Pons (tissue), 1 donor: ENCODE measurements around the gene ZNF415.
"Not testable (repeated sequence)": the region's sequence is repeated elsewhere in the genome, so short reads cannot be mapped to it uniquely, and the experiment has no call there.

Experiments
- DNase-seq: peaks from one replicate; pipeline ENCODE4 v3.0.0-alpha.2; 2016; ENCODE audit warnings: low spot score

ZNF415 gene

GRCh38 chr19:53132141-53132991 is at the start of gene ZNF415:
ZNF415 (minus strand) TSS chr19:53132910; CDS start chr19:53122676, 10,234 bp downstream.
- DNase-seq, result peak; percentile 63

DNA sequence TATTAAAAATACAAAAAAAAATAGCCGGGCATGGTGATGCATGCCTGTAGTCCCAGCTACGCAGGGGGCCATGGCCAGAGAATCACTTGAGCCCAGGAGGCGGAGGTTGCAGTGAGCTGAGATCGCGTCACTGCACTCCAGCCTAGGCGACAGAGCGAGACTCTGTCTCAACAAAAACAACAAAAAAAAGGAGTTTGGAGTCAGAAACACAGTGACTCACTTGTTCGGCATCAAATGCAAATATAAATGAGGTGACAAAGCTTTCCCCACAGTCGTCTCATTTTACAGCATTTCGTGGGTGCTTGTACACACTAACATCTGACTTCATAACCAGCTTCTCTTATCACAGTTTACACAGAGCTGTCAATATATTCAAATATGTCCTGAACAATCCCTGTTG is 49.5 kb upstream of the ZNF415 start:
- DNase-seq, result no peak

GRCh38 chr19:53177986-53178385 is 45.3 kb upstream of the ZNF415 start:
- DNase-seq, result no peak

DNA sequence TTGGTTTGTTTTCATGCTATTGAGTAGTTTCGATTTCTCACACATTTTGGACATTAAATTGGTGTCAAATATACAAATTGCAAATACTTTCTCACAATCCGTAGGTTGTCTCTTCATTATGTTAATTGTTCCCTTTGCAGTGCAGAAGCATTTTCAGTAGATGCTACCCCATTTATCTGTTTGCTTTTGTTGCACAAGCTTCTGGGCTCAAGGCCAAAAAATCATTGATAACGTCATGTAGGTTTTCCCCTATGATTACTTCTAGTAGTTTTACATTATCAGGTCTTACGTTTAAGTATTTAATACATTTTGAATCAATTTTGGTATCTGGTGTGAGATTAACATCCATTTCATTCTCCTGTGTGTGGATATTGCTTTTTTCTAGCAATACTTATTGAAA is 40.2 kb upstream of the ZNF415 start:
- DNase-seq, result no peak

- no peak for DNase-seq
These were observed 33.0 kb upstream of the ZNF415 start for GRCh38 chr19:53165691-53166091.

GRCh38 chr19:53161123-53161522 is 28.4 kb upstream of the ZNF415 start:
- no peak for DNase-seq

DNA sequence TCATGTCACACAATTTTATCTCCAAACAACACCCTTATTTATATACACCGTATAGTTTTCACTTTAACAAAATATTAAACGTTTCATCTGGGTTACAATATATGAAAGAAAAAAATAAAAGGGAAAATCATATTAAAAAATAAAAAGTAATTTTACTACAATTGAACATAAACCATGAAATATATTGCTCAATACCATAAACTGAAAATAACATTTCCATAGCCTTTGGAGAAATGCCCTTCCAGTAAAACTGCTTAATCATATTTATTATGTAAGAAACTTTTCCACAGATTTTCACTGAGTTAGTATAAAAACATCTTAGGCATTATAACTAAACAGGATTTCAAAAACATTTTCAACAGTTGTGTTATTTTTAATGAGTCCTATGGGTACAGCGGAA is 27.6 kb upstream of the ZNF415 start:
- DNase-seq, result no peak

GRCh38 chr19:53158119-53158656 is 25.5 kb upstream of the ZNF415 start:
- no peak for DNase-seq

DNA sequence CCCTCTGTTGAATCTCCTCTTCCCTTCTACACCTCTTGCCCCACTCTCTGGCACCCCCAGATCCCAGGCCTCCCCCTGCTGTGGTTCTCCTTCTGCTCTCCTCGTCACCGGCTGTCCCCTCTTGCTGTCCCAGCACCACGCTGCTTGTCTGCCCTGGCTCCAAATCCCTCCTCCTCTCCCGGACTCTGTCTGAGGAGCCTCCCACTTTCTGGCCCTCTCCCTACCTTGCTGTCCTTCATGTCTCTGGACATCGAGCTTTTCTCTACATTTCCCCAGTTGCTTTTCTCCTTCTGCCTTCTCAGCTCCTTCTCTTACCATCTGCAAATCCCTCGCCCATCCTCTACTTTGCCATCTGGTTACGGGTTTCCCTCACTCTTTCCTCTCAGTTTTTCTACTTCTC is 24.9 kb upstream of the ZNF415 start:
- no peak for DNase-seq

GRCh38 chr19:53156850-53157249 is 24.1 kb upstream of the ZNF415 start:
- DNase-seq, result no peak

DNA sequence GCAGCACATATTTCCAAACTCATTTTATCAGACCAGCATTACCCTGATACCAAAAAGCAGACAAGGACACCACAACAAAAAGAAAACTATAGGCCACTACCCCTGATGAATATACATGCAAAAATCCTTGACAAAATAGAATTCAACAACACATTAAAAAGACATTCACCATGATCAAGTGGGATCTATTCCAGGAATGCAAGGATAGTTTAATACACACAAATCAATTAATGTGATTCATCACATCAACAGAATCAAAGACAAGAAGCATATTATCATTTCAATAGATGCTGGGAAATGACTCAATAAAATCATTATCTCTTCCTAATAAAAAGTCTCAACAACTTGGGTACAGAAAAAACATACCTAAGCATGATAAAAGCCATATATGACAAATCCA is 14.9 kb upstream of the ZNF415 start:
- DNase-seq, result no peak

DNA sequence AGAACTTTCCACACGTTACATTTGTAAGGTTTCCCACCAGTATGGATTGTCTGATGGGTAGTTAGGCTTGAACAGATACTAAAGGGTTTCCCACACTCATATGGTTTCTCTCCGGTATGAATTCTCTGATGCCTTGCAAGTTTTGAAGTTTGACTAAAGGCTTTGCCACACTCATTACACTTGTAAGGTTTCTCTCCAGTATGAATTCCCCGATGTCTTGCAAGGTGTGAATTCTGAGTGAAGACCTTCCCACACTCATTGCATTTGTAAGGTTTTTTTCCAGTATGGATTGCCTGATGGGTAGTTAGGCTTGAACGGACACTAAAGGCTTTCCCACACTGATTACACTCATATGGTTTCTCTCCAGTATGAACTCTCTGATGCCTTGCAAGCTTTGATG is 7.6 kb upstream of the ZNF415 start:
- DNase-seq, result no peak

DNA sequence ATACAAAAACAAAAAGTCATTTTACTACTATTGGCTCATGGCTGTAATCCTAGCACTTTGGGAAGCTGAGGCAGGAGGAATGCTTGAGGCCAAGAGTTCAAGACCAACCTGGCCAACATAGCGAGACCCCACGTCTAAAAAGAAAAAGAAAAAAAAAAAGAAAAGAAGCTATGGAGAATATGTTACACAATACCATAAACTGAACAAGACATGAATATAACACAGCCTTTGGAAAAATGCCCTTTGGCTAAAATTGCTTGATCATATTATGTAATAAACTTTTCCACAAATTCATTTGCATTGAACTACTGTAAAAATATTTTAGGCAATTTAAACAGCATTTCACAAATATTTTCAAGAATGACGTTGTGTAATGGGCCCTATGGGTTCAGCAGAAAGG is 3.7 kb upstream of the ZNF415 start:
- no peak for DNase-seq

DNA sequence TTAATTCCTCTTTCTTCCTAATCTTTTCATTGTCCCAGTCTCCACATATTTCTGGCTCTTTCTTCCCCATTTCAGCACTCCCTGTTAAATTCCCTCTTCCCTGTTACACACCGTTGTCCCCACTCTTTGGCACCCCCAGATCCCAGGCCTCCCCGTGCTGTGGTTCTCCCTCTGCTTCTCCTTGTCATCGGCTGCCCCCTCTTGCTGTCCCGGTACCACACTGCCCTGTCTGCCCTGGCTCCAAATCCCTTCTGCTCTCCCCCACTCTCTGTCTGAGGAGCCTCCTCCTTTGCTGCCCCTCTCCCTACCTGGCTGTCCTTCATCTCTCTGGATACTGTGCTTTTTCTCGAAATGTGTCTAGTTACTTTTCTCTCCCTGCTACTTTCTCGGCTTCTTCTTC is 983 bp downstream of the ZNF415 start:
- DNase-seq, result no peak

DNA sequence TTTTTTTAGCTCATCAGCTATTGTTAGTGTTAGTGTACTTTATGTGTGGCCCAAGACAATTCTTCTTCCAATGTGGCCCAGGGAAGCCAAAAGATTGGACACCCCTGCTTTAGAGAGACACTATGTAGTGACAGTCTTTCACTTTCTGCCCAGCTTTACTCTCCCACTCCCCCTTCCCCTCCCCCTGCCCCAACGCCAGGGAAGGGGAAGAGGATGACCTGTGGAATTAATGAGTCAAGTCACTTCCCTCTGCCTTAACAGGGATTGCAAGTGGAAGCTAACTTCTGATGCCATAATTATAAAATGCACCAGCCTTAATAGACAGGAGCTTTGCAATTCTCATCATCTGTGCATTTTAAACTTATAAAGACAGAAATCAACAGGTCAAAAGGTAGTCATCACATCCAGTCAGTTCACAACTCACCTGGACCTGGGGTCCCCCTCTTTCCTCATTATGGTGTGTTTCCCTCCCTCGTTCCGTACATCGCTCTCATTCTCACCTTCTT is 1.6 kb downstream of the ZNF415 start:
- no peak for DNase-seq

- peak; percentile 51 for DNase-seq
These were observed 2.2 kb downstream of the ZNF415 start for GRCh38 chr19:53130506-53130905.

DNA sequence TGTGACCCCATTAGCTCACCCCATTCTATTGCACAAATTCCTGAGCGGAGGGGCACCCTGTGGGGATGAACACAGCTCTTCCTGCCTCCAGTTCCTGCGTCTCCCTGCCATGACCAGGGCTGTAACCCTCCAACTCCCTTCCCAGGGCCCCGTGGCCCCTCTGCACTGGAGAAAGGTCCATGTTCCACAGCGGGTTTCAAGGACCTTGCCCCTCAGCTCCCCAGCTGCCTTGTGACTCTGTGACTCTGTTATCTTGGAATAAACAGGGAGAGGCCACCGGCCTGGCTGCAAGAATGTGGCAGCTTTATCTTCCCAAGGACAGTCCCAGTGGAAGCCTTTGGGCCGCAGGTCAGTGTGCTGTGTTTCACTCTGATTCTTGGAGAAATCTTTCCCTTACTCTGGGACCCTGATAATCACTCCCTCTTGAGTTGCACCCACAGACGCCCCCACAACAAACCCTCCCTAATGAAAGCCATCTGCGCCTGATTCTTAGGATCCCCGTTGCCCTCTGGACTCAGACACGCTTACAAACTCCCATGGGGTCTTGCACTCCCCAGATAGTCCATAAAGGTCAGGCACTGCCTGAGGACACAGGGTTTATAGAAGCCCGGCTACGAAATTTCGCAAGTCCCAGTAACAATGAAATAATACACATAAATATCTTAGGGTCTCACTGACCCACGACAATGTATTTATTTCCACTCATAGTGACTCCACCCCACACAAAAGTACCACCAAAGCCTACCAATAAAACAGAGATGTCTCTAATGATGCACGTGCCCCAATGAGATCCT is 5.8 kb downstream of the ZNF415 start:
- not testable (repeated sequence) for DNase-seq

DNA sequence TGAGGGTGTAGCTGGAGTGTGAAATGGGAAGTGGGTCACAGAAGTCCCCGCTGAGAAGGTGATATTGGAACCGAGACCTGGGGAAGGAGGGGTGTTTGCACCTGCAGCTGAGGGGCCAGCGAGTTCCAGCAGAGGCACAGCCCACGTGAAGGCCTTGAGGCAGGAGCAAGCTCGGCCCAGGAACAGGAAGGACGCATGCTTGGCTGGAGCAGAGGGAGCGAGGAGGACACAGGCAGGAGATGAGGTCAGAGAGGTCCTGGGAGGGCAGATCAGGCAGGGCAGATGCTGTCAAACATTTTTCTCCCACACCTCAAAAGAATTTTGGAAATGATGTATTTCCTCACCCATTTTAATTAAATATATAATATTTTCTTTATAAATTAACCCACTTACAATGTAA is 9.3 kb downstream of the ZNF415 start:
- no peak for DNase-seq

GRCh38 chr19:53112286-53112685 is 20.4 kb downstream of the ZNF415 start:
- no peak for DNase-seq

DNA sequence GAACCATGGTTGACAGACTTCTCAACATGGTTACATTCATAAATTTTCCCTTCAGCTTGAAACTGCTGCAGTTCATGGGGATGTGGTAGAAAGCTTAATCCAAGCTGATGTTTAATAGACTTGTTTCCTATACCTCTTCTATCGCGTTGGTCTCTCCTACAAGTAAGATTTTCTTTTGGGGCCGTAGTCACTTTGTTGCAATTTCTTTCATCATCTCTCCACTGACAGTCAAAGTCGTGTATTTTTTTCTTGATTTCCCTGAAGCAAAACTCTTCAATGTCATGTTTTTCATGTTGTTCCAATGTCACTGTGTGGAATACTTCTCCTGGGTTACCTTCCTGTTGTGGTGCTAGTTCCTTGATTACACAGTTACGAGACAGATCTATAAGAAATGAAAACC is 23.2 kb downstream of the ZNF415 start:
- no peak for DNase-seq

- DNase-seq, result peak; percentile 96
These were observed 29.2 kb downstream of the ZNF415 start, which contains the start of gene ZNF160 for GRCh38 chr19:53103234-53104203. ZNF160 (minus strand) TSS chr19:53103422; CDS start chr19:53086276, 17,146 bp downstream.
